AG04449 (cell line): ENCODE data around the gene HOXC9.

Source experiments
- CTCF ChIA-PET: fragments of 350-600 bp; formaldehyde crosslinking; extraction: SDS; loops from one replicate; lab custom pipeline; 2021; ENCODE audit warnings: antibody characterized with exemption; lab: Yijun Ruan, JAX
- POLR2A ChIA-PET: fragments of 400-600, 350-600 bp; formaldehyde crosslinking; extraction: SDS; loops from one replicate; lab custom pipeline; 2020; ENCODE audit warnings: antibody characterized with exemption, inconsistent platforms; lab: Yijun Ruan, JAX
- DNase-seq: peaks from one replicate; pipeline ENCODE4 v3.0.0-alpha.2; 2010; ENCODE audit warnings: low read depth, low spot score
- H3K4me3 ChIP-seq: 2 replicates; pipeline ENCODE4 v1.5.1; 2011; ENCODE audit warnings: low read depth, mild to moderate bottlenecking, control low read depth, low read length
- TF ChIP-seq, protein P1 (sequence below): IDR thresholded peaks from one replicate; pipeline ENCODE4 v1.5.1; 2011; ENCODE audit warnings: mild to moderate bottlenecking, moderate library complexity, low read length, control low read depth, inconsistent platforms; ENCODE audit not compliant: insufficient read depth; ENCODE audit errors: missing control alignments

The HOXC9 gene

DNA sequence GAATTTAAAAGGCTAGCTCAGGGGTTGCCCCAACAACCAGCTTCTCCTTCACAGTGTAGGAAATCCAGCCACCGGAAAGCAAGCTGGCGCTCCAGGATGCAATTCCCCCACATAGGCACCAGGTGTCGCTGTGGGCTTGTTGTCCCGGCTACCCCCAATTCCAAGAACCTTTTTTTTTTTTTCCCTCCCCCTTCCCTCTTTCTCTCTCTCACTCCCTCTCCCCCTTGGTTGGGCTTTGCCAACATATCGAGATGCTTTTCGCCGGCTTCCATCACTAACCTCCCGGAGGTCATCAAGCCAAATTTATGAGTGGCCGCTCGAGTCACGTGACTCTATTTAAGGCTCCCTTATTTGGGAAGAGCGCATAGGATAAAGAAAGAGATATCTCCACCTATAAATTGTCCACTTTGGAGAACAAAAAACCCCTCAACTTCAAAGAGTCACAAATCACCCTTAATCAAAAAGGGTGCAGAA is 32.7 kb downstream of the HOXC9 start, which contains the start of gene HOXC5:
HOXC5 (plus strand) TSS at position 424 of the 474 bp plus-strand sequence. CDS start 73 bp downstream, outside the sequence.
- peak within 1 kb of the TSS; percentile 49 for H3K4me3 ChIP-seq
- CTCF ChIA-PET: interaction anchor here (0.6 to 23.4 kb wide), 35 partner anchors 8 to 294 kb away, joined by 3 to 908 read pairs (median 4); partner anchors contain the start of genes HOXC10, HOXC4, HOXC8 and HOXC9
- no peak for DNase-seq
- TF ChIP-seq, protein P1, sequence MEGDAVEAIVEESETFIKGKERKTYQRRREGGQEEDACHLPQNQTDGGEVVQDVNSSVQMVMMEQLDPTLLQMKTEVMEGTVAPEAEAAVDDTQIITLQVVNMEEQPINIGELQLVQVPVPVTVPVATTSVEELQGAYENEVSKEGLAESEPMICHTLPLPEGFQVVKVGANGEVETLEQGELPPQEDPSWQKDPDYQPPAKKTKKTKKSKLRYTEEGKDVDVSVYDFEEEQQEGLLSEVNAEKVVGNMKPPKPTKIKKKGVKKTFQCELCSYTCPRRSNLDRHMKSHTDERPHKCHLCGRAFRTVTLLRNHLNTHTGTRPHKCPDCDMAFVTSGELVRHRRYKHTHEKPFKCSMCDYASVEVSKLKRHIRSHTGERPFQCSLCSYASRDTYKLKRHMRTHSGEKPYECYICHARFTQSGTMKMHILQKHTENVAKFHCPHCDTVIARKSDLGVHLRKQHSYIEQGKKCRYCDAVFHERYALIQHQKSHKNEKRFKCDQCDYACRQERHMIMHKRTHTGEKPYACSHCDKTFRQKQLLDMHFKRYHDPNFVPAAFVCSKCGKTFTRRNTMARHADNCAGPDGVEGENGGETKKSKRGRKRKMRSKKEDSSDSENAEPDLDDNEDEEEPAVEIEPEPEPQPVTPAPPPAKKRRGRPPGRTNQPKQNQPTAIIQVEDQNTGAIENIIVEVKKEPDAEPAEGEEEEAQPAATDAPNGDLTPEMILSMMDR: peak; percentile 86
- POLR2A ChIA-PET: interaction anchor here (0.6 to 5.0 kb wide), 10 partner anchors 10 to 175 kb away, joined by 3 to 34 read pairs (median 4); partner anchors contain the start of genes HOXC8 and SMUG1

DNA sequence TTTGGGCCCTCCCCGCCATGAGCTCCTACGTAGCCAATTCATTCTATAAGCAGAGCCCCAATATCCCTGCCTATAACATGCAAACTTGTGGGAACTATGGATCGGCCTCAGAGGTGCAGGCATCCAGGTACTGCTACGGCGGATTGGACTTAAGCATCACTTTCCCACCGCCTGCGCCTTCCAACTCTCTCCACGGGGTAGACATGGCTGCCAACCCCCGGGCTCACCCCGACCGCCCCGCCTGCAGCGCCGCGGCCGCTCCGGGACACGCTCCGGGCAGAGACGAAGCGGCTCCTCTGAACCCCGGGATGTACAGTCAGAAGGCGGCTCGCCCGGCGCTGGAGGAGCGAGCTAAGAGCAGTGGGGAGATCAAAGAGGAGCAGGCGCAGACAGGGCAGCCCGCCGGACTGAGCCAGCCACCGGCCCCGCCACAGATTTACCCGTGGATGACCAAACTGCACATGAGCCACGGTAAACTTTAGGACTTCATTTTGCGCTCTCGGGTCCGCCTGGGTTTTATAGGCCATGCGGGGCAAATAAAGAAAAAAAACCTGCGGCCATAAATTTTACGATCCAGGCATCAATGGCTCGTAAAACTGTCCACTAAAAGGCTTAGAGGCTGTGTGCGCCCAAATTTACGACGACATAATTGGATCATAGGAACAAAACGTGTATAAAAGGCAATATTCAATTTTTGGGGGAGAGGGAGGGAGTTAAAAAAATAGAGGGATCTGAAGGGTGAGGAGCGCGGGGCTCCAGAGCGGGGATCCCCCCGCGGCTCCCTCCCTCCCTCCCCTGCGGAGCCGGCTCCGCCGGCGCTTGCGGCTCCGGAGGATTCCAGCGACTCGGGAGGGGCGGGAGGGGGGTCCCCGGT is 33.4 kb downstream of the HOXC9 start:
- CTCF ChIA-PET: interaction anchor here (0.7 to 23.4 kb wide), 28 partner anchors 8 to 294 kb away, joined by 3 to 908 read pairs (median 5); partner anchors contain the start of genes HOXC10, HOXC4, HOXC8 and HOXC9
- TF ChIP-seq, protein P1: no peak
- no peak for DNase-seq
- H3K4me3 ChIP-seq: peak overlapping the region; percentile 49
- POLR2A ChIA-PET: interaction anchor here (0.7 to 5.0 kb wide), 9 partner anchors 11 to 174 kb away, joined by 3 to 34 read pairs (median 4); partner anchors contain the start of genes HOXC8 and SMUG1

DNA sequence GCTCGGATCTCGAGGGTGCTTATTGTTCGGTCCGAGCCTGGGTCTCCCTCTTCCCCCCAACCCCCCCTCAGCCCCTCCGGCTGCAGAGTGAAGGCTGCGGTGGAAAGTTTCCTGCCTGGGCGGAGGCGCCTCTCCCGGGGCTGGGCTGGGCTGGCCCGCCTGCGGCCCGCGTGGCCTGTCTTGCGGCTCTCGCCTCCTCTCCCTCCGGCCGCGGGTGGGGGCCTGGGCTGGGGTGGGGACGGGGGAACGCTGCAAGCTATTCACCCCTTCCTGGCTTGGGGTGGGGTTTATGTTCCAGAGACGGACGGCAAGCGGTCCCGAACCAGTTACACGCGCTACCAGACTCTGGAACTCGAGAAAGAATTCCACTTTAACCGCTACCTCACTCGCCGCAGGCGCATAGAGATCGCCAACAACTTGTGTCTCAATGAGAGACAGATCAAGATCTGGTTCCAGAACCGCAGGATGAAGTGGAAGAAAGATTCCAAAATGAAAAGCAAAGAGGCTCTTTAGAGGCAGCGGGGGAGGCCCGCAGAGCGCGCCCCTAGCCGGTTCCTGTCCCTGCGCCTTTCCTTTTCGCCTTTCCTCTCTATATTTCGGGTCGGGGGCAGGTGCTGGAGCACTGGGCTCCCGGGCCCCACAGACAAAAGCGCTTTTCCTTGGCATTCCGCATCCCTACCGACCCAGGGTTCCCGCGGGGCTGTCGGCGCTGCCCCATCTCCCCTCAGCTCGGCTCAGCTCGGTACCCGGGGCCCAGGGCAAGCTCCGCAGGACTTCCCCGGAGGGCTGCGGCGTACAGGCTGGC is 34.2 kb downstream of the HOXC9 start:
- CTCF ChIA-PET: interaction anchor here (0.5 to 23.4 kb wide), 10 partner anchors 10 to 180 kb away, joined by 3 to 908 read pairs (median 22); partner anchors contain the start of genes HOXC10, HOXC8, HOXC9 and SMUG1
- POLR2A ChIA-PET: interaction anchor here (5.0 kb wide), 1 partner anchor 17 kb away, joined by 34 read pairs; no protein-coding TSS in a partner anchor
- TF ChIP-seq, protein P1: no peak
- DNase-seq: no peak
- H3K4me3 ChIP-seq: peak overlapping the region; percentile 49

DNA sequence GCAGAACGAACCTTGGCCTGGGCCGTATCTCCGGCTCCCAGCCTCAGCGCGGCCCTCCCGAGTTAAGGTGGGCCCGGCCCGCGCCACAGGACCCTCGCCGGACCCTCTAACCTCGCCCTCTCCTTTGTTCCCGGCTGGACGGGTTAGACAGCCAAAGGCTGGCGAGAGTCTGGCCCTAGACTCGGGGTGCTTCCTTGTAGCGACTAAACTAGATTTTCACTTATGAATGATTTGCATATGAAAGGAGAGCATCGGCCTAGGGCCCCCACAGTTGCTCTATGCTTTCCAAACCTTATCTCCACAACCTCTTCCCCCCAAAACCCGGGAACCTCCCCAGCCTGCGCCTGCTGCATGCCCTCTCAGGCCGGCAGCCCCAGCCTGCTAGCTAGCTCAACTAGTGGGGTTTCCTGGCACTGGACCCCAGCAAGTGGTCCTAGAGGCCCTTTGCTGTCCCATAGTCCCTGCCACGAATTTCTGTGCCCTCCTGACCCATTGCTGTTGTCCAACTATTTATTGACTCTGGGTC is 34.9 kb downstream of the HOXC9 start:
- CTCF ChIA-PET: interaction anchor here (1.0 to 23.4 kb wide), 6 partner anchors 9 to 179 kb away, joined by 4 to 908 read pairs (median 24); partner anchors contain the start of genes HOXC10, HOXC8, HOXC9 and SMUG1

DNA sequence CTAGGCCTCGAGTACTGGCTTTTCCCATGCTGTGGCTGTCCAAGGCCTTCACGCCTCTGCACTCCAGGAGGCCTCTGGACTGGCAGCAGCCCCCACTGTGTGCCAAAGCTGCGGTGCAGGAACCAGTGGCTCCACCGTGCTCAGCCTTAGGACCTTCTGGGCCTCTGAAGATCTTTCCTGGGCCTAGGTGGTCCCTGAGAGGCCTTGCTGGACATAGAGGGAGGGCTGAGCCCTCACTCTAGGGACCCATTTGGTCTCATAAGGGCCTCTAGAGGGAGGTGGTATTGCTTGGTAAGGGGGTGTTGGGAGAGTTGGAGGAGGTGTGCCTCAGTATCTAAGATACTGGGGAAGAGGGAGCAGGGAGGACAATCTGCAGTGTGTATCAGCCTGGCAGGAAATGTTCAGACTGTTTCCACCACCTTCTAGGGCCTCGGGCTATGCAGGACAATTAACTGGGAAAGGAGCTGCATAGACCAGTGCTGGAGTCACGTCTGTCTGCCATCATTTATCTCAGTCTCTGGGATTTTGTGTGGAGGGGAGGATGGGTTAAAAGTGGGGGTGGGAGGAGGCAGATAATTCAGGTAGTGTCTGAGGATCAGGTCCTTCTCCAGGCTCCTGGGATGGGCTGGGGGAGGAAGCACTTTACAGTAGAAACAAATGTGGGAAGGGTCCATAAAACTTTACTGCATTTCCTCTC is 35.8 kb downstream of the HOXC9 start:
- ChIA-PET CTCF (interaction anchor here (1.6 to 23.4 kb wide), 5 partner anchors 8 to 178 kb away, joined by 5 to 908 read pairs (median 13); partner anchors contain the start of genes HOXC6, HOXC8, HOXC9 and SMUG1), POLR2A (interaction anchor here (0.6 to 1.5 kb wide), 3 partner anchors 19 to 171 kb away, joined by 3 to 4 read pairs (median 4); no protein-coding TSS in a partner anchor)
- DNase-seq: no peak

More for the DNA sequence above, 34.9 kb downstream of the HOXC9 start:
- no peak for DNase-seq
- POLR2A ChIA-PET: interaction anchor here (0.6 to 1.5 kb wide), 3 partner anchors 18 to 172 kb away, joined by 3 to 4 read pairs (median 4); no protein-coding TSS in a partner anchor
- H3K4me3 ChIP-seq: peak overlapping the region; percentile 49
- TF ChIP-seq, protein P1: no peak

More for the DNA sequence above, 35.8 kb downstream of the HOXC9 start:
- TF ChIP-seq, protein P1: no peak
- no peak overlapping the region for H3K4me3 ChIP-seq
